MG63 (cell line): ENCODE measurements around the gene LCN1. TPM values are rescaled to one million over a fixed set of nuclear protein-coding genes. Genes with fewer than 3 reads are reported as not detected.
"Not testable (repeated sequence)": the region's sequence is repeated elsewhere in the genome, so short reads cannot be mapped to it uniquely, and the experiment has no call there.

ENCODE experiments used
- DNase-seq: peaks from one replicate; pipeline ENCODE4 v3.0.0-alpha.2; 2020
- H3K27me3 ChIP-seq: fragments of 250-450 bp; sonication (Bioruptor Pico); 2 replicates; pipeline ENCODE4 v1.5.1; 2020; ENCODE audit warnings: mild to moderate bottlenecking, moderate library complexity
- H3K36me3 ChIP-seq: fragments of 250-450 bp; sonication (Bioruptor Pico); 2 replicates; pipeline ENCODE4 v1.5.1; 2020; ENCODE audit warnings: mild to moderate bottlenecking, moderate library complexity
- H3K4me3 ChIP-seq: fragments of 250-450 bp; sonication (Bioruptor Pico); 2 replicates; pipeline ENCODE4 v1.5.1; 2020; ENCODE audit warnings: mild to moderate bottlenecking, moderate library complexity
- H3K9me3 ChIP-seq: fragments of 250-450 bp; sonication (Bioruptor Pico); 2 replicates; pipeline ENCODE4 v1.5.1; 2020; ENCODE audit warnings: mild to moderate bottlenecking, moderate library complexity
- total RNA-seq: library from RNA; depleted of rRNA; stranded (reverse); fragments of >200 nt; shearing (Covaris generic); gene quantifications from 2 replicates; pipeline ENCODE4 v1.2.3, GENCODE V29; 2014; ENCODE audit warnings: low replicate concordance

The LCN1 gene
- total RNA-seq, 1 experiment from 2014 or later = not detected

DNA sequence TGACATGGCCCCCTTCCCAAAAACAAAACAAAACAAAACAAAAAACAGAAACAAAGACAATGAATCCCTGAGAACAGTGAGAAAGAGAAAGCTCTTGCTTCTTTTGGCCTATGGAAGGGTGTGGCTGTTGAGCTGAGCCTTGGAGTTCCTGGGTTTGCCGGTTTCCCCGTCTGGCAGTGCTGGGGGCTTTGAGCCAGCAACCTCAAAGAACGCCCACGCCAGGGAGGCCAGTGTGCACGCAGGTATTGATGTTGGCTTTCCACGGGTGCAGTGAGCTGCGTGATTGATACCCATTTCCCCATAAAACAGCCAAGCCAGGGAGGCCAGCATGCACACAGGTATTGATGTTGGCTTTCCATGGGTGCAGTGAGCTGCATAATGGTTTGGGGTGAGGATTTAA lies 8.3 kb upstream of the LCN1 start:
- Histone ChIP-seq H3K9me3 (peaks cover 6% of the 10 kb centered on the region), H3K4me3 (no peak overlapping the region), H3K27me3 (no peaks in the 10 kb centered on the region), H3K36me3 (no peaks in the 10 kb centered on the region)
- DNase-seq = peak; percentile 28

DNA sequence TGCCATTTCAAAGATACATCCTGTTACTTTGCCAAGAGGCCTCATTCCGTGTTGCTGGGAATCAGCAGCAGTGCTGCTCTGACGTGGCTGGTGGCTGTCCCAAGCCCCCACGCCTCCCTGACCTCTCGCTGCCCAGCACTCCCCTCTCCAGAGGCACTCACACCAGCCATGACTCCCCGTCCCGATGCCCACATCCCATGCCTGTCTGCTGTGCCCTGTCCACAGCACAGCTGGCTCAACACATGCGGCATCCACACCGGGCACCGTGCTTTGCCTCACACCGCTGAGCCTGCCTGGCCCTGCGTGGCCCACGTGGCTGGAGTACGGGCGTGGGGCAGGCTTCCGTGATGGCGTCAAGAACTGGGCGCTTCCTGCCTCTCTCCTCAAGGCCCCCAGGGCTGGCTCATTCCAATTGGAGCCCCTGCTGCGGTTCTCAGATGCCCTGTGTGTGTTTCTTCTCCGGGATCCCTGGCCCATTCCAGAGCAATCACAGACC lies 7.8 kb upstream of the LCN1 start:
- peaks cover 6% of the 10 kb centered on the region for H3K9me3 ChIP-seq
- H3K27me3 ChIP-seq = no peaks in the 10 kb centered on the region
- H3K4me3 ChIP-seq = no peak overlapping the region
- DNase-seq = no peak
- no peaks in the 10 kb centered on the region for H3K36me3 ChIP-seq

DNA sequence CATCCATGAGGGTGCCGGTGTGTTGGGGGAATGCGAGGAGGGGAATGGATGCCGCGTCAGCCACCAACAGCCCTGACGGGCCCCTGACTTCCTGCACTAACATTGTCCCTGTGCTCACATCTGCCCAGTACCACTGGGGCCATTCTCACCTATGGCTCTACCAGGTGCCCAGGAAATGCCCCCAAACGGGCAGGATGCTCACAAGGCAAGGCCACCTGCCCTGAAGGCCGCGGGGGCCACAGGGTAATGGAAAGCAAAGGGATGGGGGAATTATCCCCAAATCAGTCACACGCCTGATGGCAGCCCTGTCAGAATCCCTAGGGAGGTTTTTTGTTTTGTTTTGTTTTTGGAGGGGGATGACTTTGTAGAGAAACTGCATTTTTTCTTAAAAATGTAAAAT lies 7.3 kb upstream of the LCN1 start:
- not testable (repeated sequence) for DNase-seq, H3K9me3 ChIP-seq, H3K27me3 ChIP-seq, H3K36me3 ChIP-seq, H3K4me3 ChIP-seq

DNA sequence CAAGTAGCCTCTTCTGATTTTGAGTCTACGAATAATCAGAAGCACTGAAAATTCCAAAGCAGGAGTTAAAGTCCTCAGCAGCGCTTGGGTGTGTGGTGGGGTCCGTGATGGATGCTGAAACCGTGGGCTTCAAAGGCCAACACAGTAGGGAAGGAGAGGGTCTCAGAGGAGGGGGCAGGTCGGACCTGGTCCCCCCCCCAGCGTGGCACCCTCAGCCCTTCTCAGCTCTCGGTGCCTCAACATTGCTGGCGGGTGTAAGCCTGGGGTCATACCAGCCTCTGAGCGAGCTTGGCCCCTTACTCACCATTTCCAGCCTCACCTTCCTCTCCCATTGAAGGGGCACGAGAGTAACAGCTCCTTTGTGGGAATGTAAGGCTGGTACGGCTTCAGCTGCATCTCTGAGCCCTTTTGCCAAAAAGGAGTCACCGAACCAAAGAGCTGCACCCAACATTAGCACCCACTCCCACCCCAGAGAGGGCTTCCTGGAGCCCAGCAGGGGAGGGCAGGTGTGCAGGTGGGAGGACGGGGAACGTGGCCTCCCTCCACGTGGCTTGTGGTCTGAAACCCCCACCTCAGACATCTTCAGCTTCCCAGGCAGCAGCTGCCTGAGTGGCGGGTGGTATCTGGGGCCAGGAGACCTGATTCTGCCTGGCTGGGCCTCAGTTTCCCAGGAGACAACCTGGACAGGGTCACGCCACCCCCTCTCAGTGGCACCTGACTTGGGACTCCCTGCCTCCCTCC lies 6.7 kb upstream of the LCN1 start:
- DNase-seq = no peak
- Histone ChIP-seq H3K36me3 (no peaks in the 10 kb centered on the region), H3K4me3 (no peak overlapping the region), H3K27me3 (no peaks in the 10 kb centered on the region), H3K9me3 (peaks cover 2% of the 10 kb centered on the region; the same call in 1 of the 2 replicates)

GRCh38 chr9:135515083-135515951 lies 5.9 kb upstream of the LCN1 start:
- no peak for DNase-seq
- Histone ChIP-seq H3K27me3 (no peaks in the 10 kb centered on the region), H3K9me3 (no peaks in the 10 kb centered on the region), H3K36me3 (no peaks in the 10 kb centered on the region), H3K4me3 (no peak overlapping the region)

- Histone ChIP-seq H3K27me3 (no peaks in the 10 kb centered on the region), H3K4me3 (no peak overlapping the region), H3K9me3 (no peaks in the 10 kb centered on the region), H3K36me3 (no peaks in the 10 kb centered on the region)
- no peak for DNase-seq
Measured at GRCh38 chr9:135516132-135516860, 4.9 kb upstream of the LCN1 start.

DNA sequence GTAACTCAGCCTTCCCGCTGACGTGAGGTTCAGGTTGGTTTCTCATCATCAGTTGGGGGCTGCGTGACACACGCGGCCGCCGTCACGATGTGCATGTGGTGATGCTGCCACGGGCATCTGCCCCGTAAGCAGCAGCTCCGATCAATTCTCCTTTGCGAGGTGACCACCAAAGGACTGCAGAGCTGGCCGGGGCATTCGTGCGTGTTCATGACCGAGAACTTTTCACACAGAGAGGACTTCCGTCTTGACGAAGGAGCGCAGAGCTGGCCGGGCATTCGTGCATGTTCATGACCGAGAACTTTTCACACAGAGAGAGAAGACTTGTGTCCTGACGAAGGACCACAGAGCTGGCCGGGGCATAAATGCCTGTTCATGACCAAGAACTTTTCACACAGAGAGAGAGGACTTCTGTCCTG lies 3.8 kb upstream of the LCN1 start:
- Histone ChIP-seq H3K9me3 (no peaks in the 10 kb centered on the region), H3K4me3 (no peak overlapping the region), H3K36me3 (no peaks in the 10 kb centered on the region), H3K27me3 (no peaks in the 10 kb centered on the region)
- DNase-seq = no peak

- Histone ChIP-seq H3K36me3 (no peaks in the 10 kb centered on the region), H3K9me3 (no peaks in the 10 kb centered on the region), H3K27me3 (no peaks in the 10 kb centered on the region), H3K4me3 (no peak overlapping the region)
- no peak for DNase-seq
Measured at GRCh38 chr9:135519179-135519971, 1.9 kb upstream of the LCN1 start.

DNA sequence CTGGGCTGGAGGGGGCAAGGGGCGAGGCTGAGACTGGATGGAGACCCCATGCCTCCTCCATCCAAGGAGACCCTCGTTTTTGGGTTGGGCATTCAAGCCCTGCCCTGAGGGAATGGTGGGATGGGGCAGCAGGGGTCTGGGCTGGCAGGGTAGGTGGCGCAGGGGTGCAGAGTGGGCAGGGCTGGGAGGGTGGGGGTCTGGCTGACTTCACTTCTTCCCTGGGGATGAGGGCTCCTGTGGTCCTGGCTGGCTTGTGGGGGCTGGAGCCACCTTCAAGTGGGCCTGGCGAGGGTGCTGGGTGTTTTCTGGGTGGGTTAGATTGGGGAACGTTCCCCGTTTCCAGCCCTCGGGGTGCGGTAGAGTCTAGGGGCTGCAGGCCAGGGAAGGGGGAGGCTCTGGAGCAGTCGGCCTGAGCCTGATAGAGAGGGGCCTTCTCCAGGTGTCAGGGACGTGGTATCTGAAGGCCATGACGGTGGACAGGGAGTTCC lies 412 bp downstream of the LCN1 start:
- no peak overlapping the region for H3K4me3 ChIP-seq
- H3K9me3 ChIP-seq = no peaks in the 10 kb centered on the region
- no peak for DNase-seq
- H3K36me3 ChIP-seq = no peaks in the 10 kb centered on the region
- H3K27me3 ChIP-seq = no peaks in the 10 kb centered on the region

DNA sequence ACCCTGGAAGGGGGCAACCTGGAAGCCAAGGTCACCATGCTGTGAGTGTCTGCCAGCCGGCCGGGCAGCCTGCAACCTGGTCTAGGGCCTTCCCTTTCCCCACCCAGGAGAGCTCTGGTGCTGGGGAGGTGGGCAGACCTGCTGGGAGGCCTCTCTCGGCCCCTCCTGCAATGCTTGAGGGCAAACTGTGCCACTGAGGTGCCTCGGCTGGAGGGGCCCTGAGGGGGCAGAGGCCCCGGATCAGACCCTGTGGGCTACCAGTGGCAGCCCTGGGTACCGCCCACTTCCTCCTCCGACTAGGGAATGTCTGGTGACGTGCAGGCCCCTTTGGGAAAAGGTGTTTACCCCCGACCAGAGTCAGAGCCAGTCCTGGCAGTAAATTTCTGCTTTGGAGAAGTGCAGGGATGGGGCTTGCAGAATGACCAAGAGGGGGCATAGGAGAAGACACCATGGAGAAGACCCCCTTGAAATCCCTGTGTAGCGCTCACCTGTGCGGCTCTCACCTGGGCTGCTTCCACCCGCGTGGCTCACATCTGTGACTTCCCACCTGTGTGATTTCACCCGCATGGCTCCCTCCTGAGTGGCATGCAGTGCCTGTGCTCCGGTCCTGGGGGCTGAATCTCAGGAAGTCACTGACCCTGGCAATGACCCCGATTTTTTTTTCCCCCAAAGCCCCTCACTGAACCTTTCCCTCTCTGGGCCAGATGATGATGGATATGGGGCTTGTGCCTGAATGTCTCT lies 1.1 kb downstream of the LCN1 start:
- H3K27me3 ChIP-seq = no peaks in the 10 kb centered on the region
- DNase-seq = no peak
- H3K4me3 ChIP-seq = no peak overlapping the region
- H3K36me3 ChIP-seq = no peaks in the 10 kb centered on the region
- no peaks in the 10 kb centered on the region for H3K9me3 ChIP-seq

DNA sequence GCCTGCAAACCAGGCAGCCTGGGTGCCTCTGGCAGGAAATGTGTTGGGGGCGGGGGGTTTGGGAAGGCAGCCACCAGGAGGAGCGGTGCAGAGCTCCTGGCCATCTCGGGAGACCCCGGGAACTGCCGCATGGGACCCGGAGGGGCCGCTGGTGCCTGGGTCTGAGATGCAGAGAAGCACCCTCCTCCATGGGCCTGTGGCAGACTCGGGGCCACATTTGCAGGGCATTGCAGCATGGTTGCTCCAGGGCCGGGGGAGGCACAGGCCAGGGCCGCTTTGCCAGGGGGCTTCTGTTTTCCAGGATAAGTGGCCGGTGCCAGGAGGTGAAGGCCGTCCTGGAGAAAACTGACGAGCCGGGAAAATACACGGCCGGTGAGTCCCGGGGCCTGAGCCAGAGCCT lies 1.7 kb downstream of the LCN1 start:
- Histone ChIP-seq H3K9me3 (no peaks in the 10 kb centered on the region), H3K36me3 (no peaks in the 10 kb centered on the region), H3K27me3 (no peaks in the 10 kb centered on the region), H3K4me3 (no peak overlapping the region)
- DNase-seq = no peak

GRCh38 chr9:135523521-135524129 lies 2.4 kb downstream of the LCN1 start:
- Histone ChIP-seq H3K36me3 (no peaks in the 10 kb centered on the region), H3K4me3 (no peak overlapping the region)
- no peak for DNase-seq

GRCh38 chr9:135524130-135524861 lies 3.1 kb downstream of the LCN1 start:
- Histone ChIP-seq H3K27me3 (no peaks in the 10 kb centered on the region), H3K4me3 (no peak overlapping the region), H3K36me3 (no peaks in the 10 kb centered on the region), H3K9me3 (no peaks in the 10 kb centered on the region)
- no peak for DNase-seq

More at GRCh38 chr9:135523521-135524129, 2.4 kb downstream of the LCN1 start:
- H3K9me3 ChIP-seq = no peaks in the 10 kb centered on the region
- no peaks in the 10 kb centered on the region for H3K27me3 ChIP-seq

DNA sequence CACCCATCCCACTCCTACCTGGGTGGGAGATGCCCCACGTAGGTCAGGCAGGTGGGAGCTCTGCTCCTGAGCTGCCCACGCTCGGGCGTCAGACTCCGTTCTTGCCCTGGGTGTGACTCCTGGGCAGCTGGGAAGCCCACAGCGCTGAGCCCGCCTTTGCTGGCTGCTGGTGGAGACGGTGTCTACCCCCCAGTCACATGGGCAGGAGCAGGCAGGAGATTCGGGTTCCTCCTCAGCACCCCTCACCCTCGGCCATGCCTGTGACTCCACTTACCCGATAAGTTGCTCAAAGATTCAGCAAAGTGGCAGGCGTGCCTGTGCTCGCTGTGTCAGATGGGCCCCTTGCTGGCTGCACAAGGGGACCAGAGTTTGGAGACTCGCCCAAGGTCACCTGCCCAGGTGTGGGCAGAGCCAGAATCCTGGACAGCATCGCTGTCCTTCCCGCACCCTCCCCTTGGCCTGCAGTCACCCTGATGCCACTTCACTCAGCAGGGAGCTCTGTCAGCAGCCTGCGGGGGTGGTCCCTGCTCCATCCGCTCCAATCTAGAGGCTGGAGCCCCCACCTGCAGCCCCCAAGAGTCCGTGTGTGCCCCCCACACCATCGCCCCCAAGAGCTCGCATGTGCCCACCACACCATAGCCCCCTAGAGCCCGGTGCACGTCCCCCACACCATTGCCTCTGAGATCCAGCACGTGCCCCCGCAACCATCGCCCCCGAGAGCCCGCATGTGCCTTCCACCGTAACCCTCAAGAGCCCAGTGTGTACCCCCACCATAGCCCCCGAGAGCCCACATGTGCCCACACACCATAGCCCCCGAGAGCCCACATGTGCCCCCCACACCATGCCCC lies 4.2 kb downstream of the LCN1 start:
- H3K4me3 ChIP-seq = no peak overlapping the region
- no peaks in the 10 kb centered on the region for H3K36me3 ChIP-seq
- no peaks in the 10 kb centered on the region for H3K27me3 ChIP-seq
- DNase-seq = no peak
- no peaks in the 10 kb centered on the region for H3K9me3 ChIP-seq
